ENCODE measurements around the gene MSANTD3. TPM values are rescaled to one million over a fixed set of nuclear protein-coding genes. Genes with fewer than 3 reads are reported as not detected.

Gene MSANTD3
- polyA plus RNA-seq, 4 donors: 21.3 to 23.9 (median 22.9) TPM

- DNase-seq (ENCODE audit: low read depth in 4 of 4, low spot score in 2 of 4): no peak
These were observed 71.6 kb downstream of the MSANTD3 start for GRCh38 chr9:100498592-100498991.

GRCh38 chr9:100499460-100499859 lies 72.5 kb downstream of the MSANTD3 start:
- DNase-seq (ENCODE audit: low read depth in 4 of 4, low spot score in 2 of 4): no peak

GRCh38 chr9:100499866-100500265 lies 72.9 kb downstream of the MSANTD3 start:
- no peak for DNase-seq (ENCODE audit: low read depth in 4 of 4, low spot score in 2 of 4)

Other genes starting within 250 kb of the MSANTD3 start
- gene TEX10, start 74.2 kb upstream of the MSANTD3 start, polyA plus RNA-seq (ENCODE audit: insufficient read length in 4 of 4): 10 to 100 TPM; 34.8 to 46.2 (median 42.2) TPM
- gene TMEFF1, start 46.0 kb downstream of the MSANTD3 start, polyA plus RNA-seq (ENCODE audit: insufficient read length in 4 of 4): 10 to 100 TPM in 1 of 4 donors, 1 to 10 TPM in 3; 3.6 to 10.4 (median 7.2) TPM
- gene CAVIN4, start 150.9 kb downstream of the MSANTD3 start, polyA plus RNA-seq (ENCODE audit: insufficient read length in 4 of 4): 1 to 10 TPM; 2.6 to 4.4 (median 3.2) TPM

Measured in left renal cortex interstitium (tissue), 4 donors.